NB4 (cell line): ENCODE results near the gene TRIOBP.

Experiments used
- DNase-seq: peaks from one replicate; pipeline ENCODE4 v3.0.0; 2010; ENCODE audit warnings: low read depth
- H3K4me3 ChIP-seq: one replicate; pipeline ENCODE4 v1.5.1; 2011; ENCODE audit warnings: mild to moderate bottlenecking, low read depth, low read length, moderate library complexity
- CTCF ChIP-seq: IDR thresholded peaks from one replicate; pipeline ENCODE4 v1.5.1; 2012; ENCODE audit warnings: low read depth, low read length
- MAX ChIP-seq: IDR thresholded peaks from 2 replicates; pipeline ENCODE4 v1.6.1; 2011; ENCODE audit warnings: low read depth, low read length
- MYC ChIP-seq: IDR thresholded peaks from 2 replicates; pipeline ENCODE4 v1.6.1; 2011; ENCODE audit warnings: low read depth, low read length
- POLR2A ChIP-seq: IDR thresholded peaks from 2 replicates; pipeline ENCODE4 v1.6.1; 2011; ENCODE audit warnings: mild to moderate bottlenecking; ENCODE audit not compliant: insufficient read length; ENCODE audit errors: extremely low read depth

TRIOBP gene

GRCh38 chr22:37749831-37750595, 53.2 kb downstream of the TRIOBP start:
- no peak for TF ChIP-seq MYC
- TF ChIP-seq MAX, result no peak
- H3K4me3 ChIP-seq, result no peak overlapping the region
- DNase-seq, result no peak

GRCh38 chr22:37750596-37751162, 53.8 kb downstream of the TRIOBP start:
- no peak for DNase-seq
- no peak for TF ChIP-seq POLR2A
- TF ChIP-seq MAX, result no peak
- TF ChIP-seq MYC, result no peak
- no peak for TF ChIP-seq CTCF
- H3K4me3 ChIP-seq, result no peak overlapping the region

GRCh38 chr22:37751449-37752188, 54.8 kb downstream of the TRIOBP start:
- H3K4me3 ChIP-seq, result no peak overlapping the region
- DNase-seq, result no peak
- TF ChIP-seq CTCF (no peak), MYC (no peak), MAX (no peak), POLR2A (no peak)

GRCh38 chr22:37752189-37753087, 55.6 kb downstream of the TRIOBP start:
- DNase-seq, result no peak
- H3K4me3 ChIP-seq, result no peak overlapping the region
- no peak for TF ChIP-seq POLR2A
- TF ChIP-seq MYC, result no peak
- TF ChIP-seq CTCF, result no peak
- TF ChIP-seq MAX, result no peak

- TF ChIP-seq POLR2A (no peak), MAX (no peak), CTCF (no peak), MYC (no peak)
- no peak for DNase-seq
- no peak overlapping the region for H3K4me3 ChIP-seq
These were observed 56.9 kb downstream of the TRIOBP start for GRCh38 chr22:37753746-37754145.
